Lower leg skin (tissue), 3 donors: Measurements from ENCODE around the gene SEMA7A.

ENCODE experiments used
- CTCF ChIP-seq, 3 donors: fragments of 450-650 bp; IDR thresholded peaks; one replicate each; pipeline ENCODE4 v1.5.1; 2016; ENCODE audit warnings: antibody characterized with exemption in 3 of 3, mild to moderate bottlenecking in 3 of 3, moderate library complexity in 2 of 3
- POLR2A ChIP-seq, 2 donors: fragments of 450-650 bp; IDR thresholded peaks; one replicate each; pipeline ENCODE4 v1.6.1; 2016 to 2017; ENCODE audit warnings: antibody characterized with exemption in 2 of 2, mild to moderate bottlenecking in 1 of 2, moderate library complexity in 1 of 2

GRCh38 chr15:74398183-74398582 is 35.6 kb downstream of the SEMA7A start:
- no peak for TF ChIP-seq POLR2A (IDR thresholded peaks at IDR 0.05)
- no peak for TF ChIP-seq CTCF (IDR thresholded peaks at IDR 0.05)
